GM10266 (cell line): Measurements from ENCODE around the gene LBP.

Source experiments
- DNase-seq: peaks from one replicate; pipeline ENCODE4 v3.0.0; 2012; ENCODE audit errors: extremely low spot score
- TF ChIP-seq, protein P1 (sequence below): IDR thresholded peaks from 2 replicates; pipeline ENCODE4 v1.5.1; 2012; ENCODE audit warnings: mild to moderate bottlenecking, low read depth; ENCODE audit not compliant: control insufficient read depth, insufficient read depth; ENCODE audit errors: missing control alignments

The LBP gene

DNA sequence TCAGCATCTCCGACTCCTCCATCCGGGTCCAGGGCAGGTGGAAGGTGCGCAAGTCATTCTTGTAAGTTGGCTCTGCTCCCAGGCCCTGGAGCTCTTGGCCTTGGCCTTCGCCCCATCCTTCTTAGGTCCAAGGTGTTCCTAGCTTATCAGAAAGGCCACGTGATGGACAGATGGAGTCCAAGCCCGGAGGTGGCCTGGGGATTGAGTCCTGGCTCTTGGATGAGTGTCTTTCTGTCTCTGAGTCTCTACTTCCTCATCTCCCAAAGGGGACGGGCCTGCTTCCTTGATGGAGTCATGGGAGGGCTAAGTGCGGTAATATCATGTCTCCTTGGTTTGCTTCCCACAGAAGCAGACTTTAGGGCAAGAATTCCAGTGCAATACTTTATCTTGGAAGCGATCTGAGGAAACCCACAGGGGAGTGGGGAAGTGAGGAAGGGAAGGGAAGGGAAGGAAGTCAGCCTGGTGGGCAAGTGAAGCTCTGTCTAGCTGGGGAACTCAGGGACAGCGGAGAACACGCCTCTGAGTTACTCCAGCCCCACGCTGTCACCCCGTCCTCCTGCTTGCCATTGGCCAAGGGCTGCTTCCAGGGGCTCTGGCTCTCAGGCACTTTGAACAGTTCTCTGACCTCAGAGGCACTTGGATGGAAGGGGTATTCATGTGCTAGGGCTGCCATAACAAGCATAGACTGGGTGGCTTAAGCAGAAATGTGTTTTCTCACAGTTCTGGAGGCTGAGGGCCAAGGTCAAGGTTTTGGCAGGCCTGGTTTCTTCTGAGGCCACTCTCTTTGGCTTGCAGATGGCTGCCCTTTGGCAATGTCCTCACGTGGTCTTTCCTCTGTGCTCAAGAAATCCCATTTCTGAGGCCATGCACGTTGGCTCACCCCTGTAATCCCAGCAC lies 4.8 kb downstream of the LBP start:
- TF ChIP-seq, protein P1, sequence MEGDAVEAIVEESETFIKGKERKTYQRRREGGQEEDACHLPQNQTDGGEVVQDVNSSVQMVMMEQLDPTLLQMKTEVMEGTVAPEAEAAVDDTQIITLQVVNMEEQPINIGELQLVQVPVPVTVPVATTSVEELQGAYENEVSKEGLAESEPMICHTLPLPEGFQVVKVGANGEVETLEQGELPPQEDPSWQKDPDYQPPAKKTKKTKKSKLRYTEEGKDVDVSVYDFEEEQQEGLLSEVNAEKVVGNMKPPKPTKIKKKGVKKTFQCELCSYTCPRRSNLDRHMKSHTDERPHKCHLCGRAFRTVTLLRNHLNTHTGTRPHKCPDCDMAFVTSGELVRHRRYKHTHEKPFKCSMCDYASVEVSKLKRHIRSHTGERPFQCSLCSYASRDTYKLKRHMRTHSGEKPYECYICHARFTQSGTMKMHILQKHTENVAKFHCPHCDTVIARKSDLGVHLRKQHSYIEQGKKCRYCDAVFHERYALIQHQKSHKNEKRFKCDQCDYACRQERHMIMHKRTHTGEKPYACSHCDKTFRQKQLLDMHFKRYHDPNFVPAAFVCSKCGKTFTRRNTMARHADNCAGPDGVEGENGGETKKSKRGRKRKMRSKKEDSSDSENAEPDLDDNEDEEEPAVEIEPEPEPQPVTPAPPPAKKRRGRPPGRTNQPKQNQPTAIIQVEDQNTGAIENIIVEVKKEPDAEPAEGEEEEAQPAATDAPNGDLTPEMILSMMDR, result no peak
- DNase-seq, result no peak

DNA sequence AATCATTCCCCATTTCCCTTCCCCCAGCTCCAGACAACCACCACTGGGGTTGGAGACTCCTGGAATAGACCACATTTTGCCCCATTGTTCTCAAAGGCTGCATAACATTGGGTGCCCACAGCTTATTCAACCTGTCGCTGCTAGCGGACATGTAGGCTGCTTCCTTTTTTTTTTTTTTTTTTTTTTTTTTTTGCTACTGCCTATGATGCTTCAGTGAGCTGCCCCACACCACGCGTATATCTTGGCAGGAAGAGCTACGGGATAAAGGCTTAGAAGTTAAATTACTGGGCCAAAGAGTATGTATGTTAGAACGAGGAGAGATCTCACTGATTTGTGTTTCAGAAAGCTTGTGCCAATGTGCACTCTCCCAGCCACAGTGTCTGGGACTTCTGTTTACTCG lies 7.0 kb downstream of the LBP start:
- TF ChIP-seq, protein P1, result no peak
- DNase-seq, result no peak

DNA sequence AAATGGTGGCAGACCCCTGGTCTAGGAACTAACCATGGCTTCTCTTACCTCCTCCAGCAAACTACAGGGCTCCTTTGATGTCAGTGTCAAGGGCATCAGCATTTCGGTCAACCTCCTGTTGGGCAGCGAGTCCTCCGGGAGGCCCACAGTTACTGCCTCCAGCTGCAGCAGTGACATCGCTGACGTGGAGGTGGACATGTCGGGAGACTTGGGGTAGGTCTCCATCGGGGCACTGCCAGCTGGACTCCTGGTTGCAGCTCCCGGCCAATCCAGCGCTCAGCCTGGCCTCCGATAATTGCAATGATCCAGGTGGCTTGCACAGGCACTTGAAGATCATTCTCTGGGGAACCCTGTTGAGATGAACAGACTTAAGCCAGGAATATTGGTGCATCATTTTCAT lies 7.9 kb downstream of the LBP start:
- TF ChIP-seq, protein P1, result no peak
- DNase-seq, result no peak

DNA sequence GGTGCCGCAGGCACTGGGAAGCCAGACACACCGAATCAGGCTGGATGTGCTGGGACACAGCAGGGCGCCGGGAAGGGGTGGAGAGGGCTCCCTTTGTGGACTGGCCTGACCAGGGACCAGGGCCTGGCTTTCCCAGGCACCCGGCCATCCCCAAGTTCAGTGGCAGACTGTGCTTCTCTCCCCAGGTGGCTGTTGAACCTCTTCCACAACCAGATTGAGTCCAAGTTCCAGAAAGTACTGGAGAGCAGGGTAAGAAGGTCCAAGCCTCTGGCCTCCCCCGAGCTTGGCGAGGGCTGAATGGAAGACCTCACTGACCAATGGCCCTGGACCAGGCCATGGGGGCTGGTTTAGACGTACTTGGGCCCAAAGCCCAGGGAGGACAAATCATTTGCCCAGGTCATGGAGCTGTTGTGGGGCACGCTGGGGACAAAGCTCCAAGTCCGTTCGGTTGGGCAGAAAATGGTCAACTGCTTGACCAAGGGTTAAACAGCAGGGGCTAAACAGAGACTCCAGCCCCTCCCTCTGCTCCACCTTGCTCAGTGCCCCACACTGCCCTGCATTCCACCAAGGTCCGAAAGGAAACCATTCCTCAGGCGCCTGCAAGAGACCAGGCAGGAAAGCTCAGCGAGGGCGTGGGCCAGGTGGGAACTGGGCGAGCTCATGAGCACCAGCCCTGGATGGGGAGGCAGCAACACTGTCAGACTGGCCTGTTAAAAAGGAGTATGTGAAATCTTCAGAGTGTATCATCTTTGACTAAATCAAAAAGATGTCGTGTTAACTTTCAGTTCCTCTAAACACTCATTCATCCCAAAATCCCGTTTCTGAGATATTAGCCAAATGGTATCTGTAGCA lies 9.1 kb downstream of the LBP start:
- no peak for DNase-seq
- TF ChIP-seq, protein P1, result no peak

DNA sequence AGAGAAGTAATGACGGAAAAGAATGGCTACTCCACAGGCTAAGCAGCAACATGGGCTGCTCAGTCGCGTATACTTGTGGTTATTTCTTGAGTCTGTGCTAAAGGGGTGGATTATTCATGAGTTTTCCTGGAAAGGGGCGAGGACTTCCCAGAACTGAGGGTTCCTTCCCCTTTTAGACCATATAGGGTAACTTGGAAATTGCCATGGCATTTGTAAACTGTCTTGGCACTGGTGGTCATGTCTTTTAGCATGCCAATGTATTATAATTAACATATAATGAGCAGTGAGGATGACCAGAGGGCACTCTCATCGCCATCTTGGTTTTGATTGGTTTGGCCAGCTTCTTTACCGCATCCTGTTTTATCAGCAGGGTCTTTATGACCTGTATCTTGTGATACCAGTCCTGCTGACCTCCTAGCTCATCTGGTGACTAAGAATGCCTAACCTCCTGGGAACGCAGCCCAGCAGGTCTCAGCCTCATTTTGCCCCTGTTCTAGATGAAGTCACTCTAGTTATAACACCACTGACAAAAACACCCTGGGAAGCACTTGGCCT lies 11.4 kb downstream of the LBP start:
- TF ChIP-seq, protein P1, result no peak
- DNase-seq, result no peak

DNA sequence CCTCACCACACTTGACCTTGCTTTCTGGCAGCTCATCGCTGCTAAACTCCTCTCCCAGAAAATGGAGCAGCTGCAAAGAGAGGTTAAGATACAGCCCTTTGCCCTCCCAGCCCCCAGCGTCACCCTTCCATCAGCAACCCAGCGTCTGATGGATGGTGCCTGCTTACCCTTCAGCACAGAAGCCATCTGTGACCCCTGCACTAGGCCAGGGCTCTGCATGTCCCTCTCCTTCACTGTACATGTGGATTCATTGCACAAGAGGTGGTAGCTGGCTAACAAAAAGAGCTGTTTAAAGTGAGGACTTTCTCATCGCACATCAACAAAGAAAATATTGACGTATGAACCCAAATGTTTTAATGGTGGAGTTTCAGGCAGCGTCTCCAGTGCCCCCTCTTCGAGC lies 12.3 kb downstream of the LBP start:
- no peak for DNase-seq

More for the DNA sequence above, 12.3 kb downstream of the LBP start:
- TF ChIP-seq, protein P1, result no peak
